Renal cortex interstitium (tissue), 11 donors: ENCODE data around the gene TMEM178B. TPM values are rescaled to one million over a fixed set of nuclear protein-coding genes. Genes with fewer than 3 reads are reported as not detected.

ENCODE experiments used
- DNase-seq, 11 donors: peaks; one replicate each; pipeline ENCODE4 v3.0.0-alpha.2; 2013; ENCODE audit warnings: low read depth in 9 of 11, low spot score in 4 of 11; ENCODE audit errors: extremely low read depth in 1 of 11
- polyA plus RNA-seq, 3 donors: library from polyadenylated mRNA; unstranded; fragments of 120-200 nt; gene quantifications; one replicate each; pipeline ENCODE4 v1.2.1, GENCODE V29; 2013; ENCODE audit not compliant: insufficient read length in 3 of 3

Gene TMEM178B
- polyA plus RNA-seq, 3 donors = 0.27 to 0.39 (median 0.36) TPM

GRCh38 chr7:141203177-141203576, 129.3 kb downstream of the TMEM178B start:
- no peak for DNase-seq

DNA sequence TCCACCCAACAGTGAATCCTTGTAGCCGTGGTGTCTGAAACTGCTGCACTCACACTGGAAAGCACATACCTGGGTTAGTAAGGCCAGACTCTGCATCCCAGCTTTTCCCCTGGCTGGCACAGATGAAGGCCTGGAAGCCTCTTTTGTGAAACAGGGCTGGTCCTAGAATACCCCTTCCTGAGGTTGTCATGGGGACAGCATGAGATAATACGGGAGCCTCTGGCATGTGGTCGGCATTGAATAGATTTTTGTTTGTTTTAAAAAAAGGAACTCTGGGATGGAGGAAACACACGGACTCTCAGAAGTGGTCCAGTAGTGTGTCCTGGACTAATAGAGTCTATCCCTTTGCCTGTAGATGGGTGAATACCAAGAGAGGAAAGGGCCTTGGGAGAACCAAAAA, 129.7 kb downstream of the TMEM178B start:
- no peak for DNase-seq

DNA sequence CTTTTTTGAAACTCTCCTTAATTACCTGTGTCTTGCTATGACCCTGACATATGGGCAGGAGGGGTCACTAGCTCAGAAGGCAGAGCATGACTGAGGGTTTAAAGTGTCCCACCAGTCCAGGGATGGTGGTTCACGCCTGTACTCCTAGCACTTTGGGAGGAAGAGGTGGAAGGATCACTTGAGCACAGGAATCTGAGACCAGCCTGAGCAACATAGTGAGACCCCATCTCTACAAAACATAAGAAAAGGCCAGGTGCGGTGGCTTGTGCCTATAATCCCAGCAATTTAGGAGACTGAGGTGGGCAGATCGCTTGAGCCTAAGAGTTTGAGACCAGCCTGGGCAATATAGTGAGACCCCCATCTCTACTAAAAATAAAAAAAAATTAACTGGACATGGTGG, 133.8 kb downstream of the TMEM178B start:
- no peak for DNase-seq

- no peak for DNase-seq
Observed at GRCh38 chr7:141208539-141208938, 134.7 kb downstream of the TMEM178B start.

DNA sequence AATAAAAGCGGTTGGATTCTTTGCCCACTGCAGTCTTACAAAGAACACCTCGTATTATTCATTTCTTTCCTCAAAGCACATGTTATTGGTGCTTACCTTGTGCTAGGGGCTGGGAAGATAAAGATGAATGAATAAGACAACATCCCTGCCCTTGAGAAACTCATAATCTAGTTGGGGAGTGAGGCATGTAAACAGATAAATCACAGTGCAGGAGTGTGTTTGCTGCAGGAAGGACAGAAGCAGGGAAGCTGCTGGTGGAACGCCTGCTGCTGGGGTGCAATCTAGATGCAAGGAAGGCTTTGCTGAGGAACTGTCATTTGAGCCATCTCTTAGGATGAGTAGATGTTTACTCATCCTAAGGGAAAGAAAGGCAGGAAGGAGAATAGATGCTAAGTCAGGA, 135.6 kb downstream of the TMEM178B start:
- DNase-seq = no peak

- no peak for DNase-seq
Observed at GRCh38 chr7:141210862-141211261, 137.0 kb downstream of the TMEM178B start.

DNA sequence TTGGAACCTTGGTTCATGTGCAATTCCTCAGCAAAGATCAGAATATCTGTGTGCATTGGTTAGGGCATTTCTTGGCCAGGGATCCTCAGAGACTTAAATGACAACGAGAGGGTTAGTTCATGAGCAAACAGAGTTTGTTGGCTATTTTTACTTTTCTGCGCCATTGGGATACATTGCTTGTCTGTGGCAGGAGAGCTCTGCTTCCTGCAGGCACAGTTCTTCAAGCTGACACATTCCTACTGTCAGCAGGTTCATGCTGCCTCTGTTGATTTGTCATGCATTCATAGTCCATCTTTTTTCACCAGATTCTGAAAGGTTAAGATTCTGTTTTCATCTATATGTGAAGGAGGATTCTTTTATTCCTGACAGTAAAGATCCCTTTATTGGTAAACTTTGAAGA, 139.4 kb downstream of the TMEM178B start:
- DNase-seq = no peak

DNA sequence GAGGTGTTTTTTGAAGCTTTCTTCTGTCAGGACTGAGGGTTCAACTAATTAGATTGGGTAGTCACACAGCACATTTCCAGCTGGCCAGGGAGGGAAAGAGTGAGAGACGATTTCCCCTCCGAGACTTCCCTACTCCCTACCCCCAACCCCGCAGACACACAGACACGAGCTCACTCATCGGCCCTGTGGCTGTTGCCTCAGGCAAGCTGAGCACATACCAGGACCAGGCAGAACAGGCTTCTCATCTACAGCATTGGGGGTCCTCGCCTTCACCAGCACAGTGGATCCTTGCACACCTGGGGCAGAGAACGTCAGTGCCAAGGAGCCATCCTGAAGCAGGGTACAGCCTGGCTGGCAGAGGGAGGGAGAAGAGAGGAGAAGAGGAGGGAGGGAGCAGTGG, 144.1 kb downstream of the TMEM178B start:
- no peak for DNase-seq

GRCh38 chr7:141218941-141219340, 145.1 kb downstream of the TMEM178B start:
- DNase-seq = no peak

GRCh38 chr7:141220263-141220880, 146.5 kb downstream of the TMEM178B start:
- DNase-seq = no peak

DNA sequence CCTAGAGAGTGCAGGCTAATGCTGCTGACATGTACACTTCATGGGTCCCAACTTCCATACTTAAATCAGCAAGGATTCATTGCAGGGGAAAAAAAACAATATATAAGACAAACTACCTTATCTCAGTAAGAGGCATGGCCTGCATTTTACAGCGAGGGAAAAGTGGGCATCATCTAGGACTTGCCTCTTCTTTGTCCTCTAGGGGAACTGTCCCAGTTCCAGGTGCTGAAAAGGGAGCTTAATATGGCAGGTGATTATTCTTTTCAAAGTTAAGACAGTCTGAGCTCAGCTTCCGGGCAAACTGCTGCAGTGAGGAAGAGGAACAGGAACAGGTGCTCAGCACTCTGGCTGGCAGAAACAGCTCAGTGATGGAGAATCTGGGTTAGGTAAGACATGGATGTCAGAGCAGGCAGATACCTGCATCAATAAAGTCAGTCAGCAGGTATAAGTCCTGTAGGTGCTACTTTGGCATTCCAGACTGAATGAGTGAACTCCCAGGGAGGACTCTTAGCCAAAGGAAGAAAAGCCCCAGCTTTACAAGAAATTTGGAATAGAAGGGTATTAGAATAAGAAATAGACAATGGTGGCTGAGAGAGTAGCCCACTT, 147.2 kb downstream of the TMEM178B start:
- DNase-seq = peak in 10 of 11 donors; percentile 10 to 41 (median 30)

GRCh38 chr7:141225916-141226618, 152.2 kb downstream of the TMEM178B start:
- no peak for DNase-seq

GRCh38 chr7:141227454-141227853, 153.6 kb downstream of the TMEM178B start:
- DNase-seq = no peak

DNA sequence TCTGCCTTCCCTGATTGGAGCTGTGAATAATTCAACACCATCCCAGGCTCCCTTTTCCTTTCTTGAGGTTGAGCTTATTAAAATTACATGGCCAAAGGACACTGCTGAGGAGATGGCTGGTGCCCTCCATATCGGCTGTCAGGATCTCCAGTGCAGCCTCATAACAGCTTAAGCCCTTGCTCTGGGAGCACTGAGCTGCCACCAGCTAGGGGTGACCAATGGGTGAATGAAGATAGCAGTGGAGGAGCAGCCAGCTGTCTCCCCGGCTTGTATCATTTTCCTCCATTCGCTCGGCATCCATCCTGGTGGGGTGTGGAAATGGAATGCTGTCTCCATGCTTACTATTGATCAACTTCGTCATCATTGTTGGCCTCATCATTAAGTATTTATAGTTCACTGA, 154.6 kb downstream of the TMEM178B start:
- DNase-seq = no peak

DNA sequence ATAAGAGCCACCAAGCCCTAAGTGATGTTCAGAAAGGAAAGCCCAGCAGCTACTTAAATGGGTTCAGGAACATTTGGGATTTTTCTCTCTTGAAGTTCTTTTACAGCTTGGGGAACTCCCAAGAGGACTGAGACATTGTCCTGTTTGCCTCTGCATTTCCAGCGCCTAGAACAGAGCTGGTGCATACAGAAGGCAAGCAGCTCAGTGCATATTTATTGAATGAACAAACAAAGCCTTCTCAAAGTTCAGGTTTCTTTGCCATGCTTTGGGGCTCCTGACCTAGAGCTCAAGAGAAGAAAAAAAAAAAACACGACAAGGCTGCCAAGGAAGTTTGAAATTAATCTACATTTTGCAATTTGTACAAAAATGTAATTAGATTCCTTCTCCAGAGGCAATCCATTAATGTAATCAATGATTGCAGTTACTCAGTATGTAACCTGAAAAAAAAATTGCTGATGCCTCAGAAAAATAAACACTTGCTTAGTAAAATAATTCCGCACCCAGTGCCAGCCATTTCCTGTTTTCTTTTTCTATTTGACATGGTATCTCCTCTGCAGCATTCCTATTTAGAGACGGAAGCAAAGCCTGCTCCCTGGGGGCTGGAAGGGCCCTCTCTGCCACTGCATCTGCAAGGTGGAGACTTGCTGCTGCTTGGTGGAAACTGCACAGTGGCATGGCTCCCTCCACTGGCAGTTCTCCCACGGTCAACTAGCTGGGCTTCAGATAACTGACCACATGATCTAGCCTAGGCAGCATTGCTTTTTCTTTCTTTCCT, 157.3 kb downstream of the TMEM178B start:
- peak in 3 of 11 donors; percentile 2 to 4 (median 3) for DNase-seq

- DNase-seq = no peak
Observed at GRCh38 chr7:141232286-141233051, 158.6 kb downstream of the TMEM178B start.

DNA sequence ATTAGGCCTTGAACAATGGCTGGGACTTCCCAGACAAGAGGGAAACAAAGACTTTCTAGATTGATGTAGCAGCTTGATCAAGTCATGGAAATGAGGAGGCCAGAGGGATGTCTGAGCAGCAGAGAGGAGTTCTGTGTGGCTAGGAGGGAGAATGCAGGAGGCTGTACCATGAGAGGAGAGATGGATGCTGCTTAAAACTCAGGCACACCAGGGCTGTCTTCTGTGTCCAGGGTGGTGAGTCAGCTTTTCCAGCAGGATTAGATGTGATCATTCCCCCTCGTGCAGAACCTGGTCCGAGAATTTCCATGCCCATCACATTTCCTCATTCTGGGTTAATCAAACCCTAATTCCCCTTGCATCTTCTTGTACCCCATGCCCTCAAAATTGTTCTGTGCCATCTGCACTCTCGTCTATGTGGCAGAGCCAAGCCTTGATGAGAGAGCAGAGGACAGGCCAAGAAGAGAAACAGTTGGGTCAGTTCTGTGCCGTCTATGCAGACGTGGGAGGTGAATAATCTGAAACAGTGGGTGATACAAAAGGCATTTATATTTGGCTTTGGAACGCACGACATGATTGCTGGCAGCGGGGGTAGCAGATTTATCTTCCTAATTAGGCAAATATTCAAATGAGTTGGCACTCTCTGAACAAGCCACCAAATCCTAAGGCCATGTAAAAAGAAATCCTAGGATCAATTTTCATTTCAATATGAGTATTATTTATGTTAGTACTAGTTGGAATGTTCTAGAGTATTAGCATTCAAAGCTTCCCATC, 160.7 kb downstream of the TMEM178B start:
- DNase-seq = no peak

GRCh38 chr7:141235656-141236055, 161.8 kb downstream of the TMEM178B start:
- DNase-seq = no peak
